C4-2B (cell line): Measurements from ENCODE around the gene FAM222B.

Experiments used
- CTCF ChIP-seq: fragments of 450-650 bp; conservative IDR thresholded peaks from 2 replicates; pipeline ENCODE4 v1.5.1; 2017; ENCODE audit warnings: mild to moderate bottlenecking
- ZFX ChIP-seq: fragments of 450-650 bp; IDR thresholded peaks from 2 replicates; pipeline ENCODE4 v1.6.1; 2017

DNA sequence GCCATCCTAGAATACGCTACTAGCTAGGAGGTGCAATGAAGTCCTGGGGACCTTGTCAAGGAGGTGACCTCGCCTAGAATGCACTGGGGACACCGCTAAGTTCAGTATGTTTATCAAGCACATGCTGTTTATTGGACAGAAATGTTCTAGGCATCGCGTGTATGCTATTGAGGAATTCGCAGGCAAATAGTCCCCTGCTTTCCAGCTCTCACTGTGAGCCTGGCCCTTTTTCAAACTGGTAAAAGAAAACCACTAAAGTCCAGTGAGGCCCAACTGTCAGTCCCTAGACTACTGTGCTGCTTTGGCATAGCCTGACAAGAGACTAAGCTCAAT, 1.2 kb upstream of the FAM222B start:
- TF ChIP-seq CTCF (no peak), ZFX (no peak)
